RWPE1 (cell line): ENCODE measurements around the gene COBL.

Experiments used
- CTCF ChIA-PET: fragments of 350-600 bp; sonication (Branson Sonifier 250); formaldehyde crosslinking; extraction: SDS; loops from one replicate; lab custom pipeline; 2021; lab: Yijun Ruan, JAX
- POLR2A ChIA-PET: fragments of 400-600 bp; formaldehyde crosslinking; extraction: SDS; loops from one replicate; lab custom pipeline; 2020; ENCODE audit warnings: antibody characterized with exemption; ENCODE audit not compliant: low non-redundant PET; lab: Yijun Ruan, JAX
- DNase-seq: peaks from one replicate; pipeline ENCODE4 v3.0.0; 2012; ENCODE audit warnings: low spot score
- H3K27ac ChIP-seq: fragments of 450-650 bp; 2 replicates; pipeline ENCODE4 v1.5.1; 2017
- CTCF ChIP-seq: fragments of 450-650 bp; conservative IDR thresholded peaks from 2 replicates; pipeline ENCODE4 v1.5.1; 2017; ENCODE audit warnings: low read depth, mild to moderate bottlenecking

The COBL gene

GRCh38 chr7:51327287-51327717 is 10.7 kb upstream of the COBL start:
- DNase-seq, result no peak
- H3K27ac ChIP-seq, result no peak overlapping the region
- ChIA-PET POLR2A (no interaction called here), CTCF (interaction anchor here (0.9 kb wide), 1 partner anchor 13 kb away, joined by 9 read pairs; no protein-coding TSS in a partner anchor)
- TF ChIP-seq CTCF, result no peak

GRCh38 chr7:51326656-51327286 is 10.2 kb upstream of the COBL start:
- ChIA-PET CTCF (interaction anchor here (0.9 kb wide), 1 partner anchor 13 kb away, joined by 9 read pairs; no protein-coding TSS in a partner anchor), POLR2A (no interaction called here)
- no peak for TF ChIP-seq CTCF
- H3K27ac ChIP-seq, result no peak overlapping the region
- DNase-seq, result no peak

- TF ChIP-seq CTCF, result no peak
- H3K27ac ChIP-seq, result no peak overlapping the region
- ChIA-PET CTCF (no interaction called here), POLR2A (no interaction called here)
- no peak for DNase-seq
Measured at GRCh38 chr7:51325908-51326307, 9.3 kb upstream of the COBL start.

- CTCF ChIA-PET, result no interaction called here
- POLR2A ChIA-PET, result no interaction called here
- H3K27ac ChIP-seq, result no peak overlapping the region
- DNase-seq, result peak; percentile 38
- no peak for TF ChIP-seq CTCF
Measured at GRCh38 chr7:51325261-51325676, 8.7 kb upstream of the COBL start.

- peak; percentile 63 for DNase-seq
- no peak for TF ChIP-seq CTCF
- H3K27ac ChIP-seq, result no peak overlapping the region
- CTCF ChIA-PET, result interaction anchor here (0.7 kb wide), 1 partner anchor 1133 kb away, joined by 3 read pairs; no protein-coding TSS in a partner anchor
- POLR2A ChIA-PET, result interaction anchor here (0.7 kb wide), 1 partner anchor 664 kb away, joined by 3 read pairs; no protein-coding TSS in a partner anchor
Measured at GRCh38 chr7:51324206-51324898, 7.7 kb upstream of the COBL start.

- no peak for TF ChIP-seq CTCF
- no peak overlapping the region for H3K27ac ChIP-seq
- no peak for DNase-seq
- POLR2A ChIA-PET, result no interaction called here
- CTCF ChIA-PET, result no interaction called here
Measured at GRCh38 chr7:51321961-51322515, 5.4 kb upstream of the COBL start.
